NCI-H524 treated with DMSO at 0.1 percent for 48 hours (cell line): ENCODE results near the gene GPSM1.
"Not testable (repeated sequence)": the region's sequence is repeated elsewhere in the genome, so short reads cannot be mapped to it uniquely, and the experiment has no call there.

Experiments
- DNase-seq: peaks from one replicate; lab custom pipeline; 2025; lab: John Stamatoyannopoulos, UW

GPSM1 gene

DNA sequence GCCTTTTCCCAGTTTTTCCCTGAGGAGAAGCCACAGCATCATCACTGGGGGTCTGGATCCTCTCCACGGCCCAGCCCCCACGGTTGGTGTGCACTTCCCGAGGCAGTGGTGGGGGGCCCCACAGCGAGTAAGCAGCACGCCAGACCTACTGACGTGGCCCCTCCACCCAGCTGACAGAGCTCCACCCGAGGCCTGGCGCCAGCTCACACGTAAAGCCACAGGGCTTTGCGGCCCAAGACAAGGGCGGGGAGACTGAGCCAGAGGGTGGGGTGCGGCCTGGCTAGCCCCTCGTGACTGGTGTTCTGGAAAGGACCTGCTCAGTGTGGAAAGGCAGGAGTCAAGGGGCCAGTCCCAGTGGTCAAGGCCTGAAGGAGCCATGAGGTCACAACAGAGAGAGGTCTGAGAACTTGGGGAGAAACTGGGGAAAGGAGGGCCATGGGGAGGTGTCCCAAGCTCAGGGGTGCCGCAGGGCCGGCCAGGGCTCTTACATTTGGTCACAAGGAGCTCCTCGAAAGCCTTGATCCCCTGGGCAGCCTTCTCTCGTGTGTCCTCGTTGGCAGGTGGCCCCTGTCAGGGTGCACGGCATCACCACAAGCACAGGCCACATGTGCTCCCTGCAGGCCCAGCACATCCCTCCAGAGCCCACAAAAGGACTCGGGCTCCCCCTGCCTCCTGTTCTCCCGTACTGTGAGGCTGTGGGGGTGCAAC lies 67.1 kb downstream of the GPSM1 start:
- DNase-seq = no peak

DNA sequence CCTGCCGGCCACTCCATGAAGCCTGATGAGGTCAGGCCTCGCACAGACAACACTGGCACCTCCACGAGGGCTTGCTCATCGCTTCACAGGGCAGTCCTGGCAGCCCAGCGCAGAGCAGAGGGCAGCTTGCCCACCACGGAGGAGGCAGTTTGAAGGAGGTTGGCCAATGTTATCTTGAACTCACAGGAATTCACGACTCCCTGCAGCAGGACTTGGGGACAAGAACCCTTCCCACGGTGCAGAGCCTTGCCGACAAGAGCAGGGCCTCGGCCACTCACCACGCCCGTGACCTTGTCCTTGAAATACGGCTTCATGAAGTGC lies 67.6 kb downstream of the GPSM1 start:
- no peak for DNase-seq

DNA sequence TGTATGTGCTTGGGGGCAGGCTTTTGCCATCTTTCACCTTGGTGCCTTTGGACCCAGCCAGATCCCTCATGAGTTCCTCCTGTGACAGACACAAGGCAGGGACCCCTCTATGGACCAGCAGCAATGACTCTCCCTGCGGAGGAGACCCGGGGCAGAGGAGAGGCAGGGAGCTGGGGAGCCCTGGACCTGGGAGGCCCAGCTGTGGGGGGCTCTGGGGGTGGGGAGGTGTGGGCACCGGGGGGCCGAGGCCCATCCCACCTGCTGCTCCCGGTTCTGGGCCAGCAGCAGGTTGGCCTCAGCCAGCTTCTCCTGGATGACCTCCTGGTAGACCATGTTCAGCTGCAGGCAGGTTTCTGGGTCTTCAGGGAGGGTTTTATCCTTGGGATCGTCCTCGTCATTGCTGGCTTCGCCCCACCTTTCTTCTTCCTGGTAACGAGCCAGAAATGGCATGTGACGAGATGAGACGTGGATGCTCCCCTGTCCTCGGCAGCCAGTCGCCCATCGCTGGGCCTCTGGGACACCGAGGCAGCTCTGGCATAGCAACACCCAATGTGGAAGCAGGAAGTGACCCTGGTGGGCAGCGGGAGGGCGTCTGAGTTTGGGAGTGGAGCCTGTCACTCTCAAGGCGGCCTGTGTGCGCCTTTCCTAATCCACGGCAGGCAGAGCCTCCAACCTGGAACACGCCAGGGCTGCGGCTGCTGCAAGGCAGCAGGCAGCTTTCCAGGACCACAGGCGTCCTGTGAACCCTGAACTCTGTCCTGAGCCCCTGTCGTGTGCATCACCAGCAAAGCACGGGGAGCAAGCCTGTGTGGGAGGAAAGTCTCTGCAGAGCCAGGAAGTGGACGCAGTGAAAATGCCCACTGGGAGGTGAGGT lies 68.2 kb downstream of the GPSM1 start:
- no peak for DNase-seq

DNA sequence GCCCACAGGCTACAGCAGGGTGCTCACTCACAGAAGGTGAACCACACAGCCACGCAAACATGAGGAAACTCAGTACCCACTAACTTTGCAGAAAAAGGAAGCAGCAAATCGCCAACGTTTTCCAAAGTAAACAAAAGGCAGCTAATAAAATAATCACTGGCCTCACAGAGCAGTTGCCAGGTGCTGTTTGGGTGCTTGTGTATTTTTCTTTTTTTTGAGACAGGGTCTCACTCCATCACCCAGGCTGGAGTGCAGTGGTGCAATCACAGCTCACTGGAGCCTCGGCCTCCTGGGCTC lies 68.8 kb downstream of the GPSM1 start:
- no peak for DNase-seq

DNA sequence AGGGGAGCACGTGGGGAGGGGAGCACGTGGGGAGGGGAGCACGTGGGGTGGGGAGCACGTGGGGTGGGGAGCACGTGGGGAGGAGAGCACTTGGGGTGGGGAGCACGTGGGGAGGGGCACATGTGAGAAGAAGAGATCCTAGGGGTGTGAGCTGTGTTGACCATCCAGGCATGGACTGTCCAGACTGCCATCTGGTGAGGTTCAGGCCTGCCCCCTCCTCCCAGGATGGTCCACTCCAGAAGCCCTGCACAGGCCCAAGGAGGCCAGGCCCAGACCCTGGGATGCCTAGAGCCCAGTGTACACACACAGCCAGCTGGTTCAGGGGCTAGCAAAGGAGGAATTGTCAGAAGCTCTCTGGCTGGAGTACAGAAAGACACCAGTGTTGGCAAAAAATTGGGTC lies 70.3 kb downstream of the GPSM1 start:
- no peak for DNase-seq

DNA sequence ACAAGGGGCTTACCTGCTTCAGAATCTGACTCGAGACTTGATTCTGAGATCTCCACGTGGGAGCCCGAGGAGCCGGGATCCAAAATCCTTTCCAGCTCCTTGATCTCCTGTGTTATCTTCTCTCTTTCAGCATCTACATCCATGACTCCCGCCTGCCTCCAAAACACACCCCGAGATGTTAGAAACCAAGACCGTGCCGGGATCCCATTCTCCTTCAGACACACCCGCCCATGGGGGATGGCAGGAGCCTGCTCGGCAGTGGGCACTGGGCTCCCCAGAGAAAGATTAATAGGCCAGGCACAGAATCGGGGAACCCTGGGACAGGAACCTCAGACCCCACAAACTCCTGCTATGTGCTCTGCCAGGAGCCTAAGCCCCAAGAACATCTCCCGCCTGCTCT lies 70.9 kb downstream of the GPSM1 start:
- no peak for DNase-seq

DNA sequence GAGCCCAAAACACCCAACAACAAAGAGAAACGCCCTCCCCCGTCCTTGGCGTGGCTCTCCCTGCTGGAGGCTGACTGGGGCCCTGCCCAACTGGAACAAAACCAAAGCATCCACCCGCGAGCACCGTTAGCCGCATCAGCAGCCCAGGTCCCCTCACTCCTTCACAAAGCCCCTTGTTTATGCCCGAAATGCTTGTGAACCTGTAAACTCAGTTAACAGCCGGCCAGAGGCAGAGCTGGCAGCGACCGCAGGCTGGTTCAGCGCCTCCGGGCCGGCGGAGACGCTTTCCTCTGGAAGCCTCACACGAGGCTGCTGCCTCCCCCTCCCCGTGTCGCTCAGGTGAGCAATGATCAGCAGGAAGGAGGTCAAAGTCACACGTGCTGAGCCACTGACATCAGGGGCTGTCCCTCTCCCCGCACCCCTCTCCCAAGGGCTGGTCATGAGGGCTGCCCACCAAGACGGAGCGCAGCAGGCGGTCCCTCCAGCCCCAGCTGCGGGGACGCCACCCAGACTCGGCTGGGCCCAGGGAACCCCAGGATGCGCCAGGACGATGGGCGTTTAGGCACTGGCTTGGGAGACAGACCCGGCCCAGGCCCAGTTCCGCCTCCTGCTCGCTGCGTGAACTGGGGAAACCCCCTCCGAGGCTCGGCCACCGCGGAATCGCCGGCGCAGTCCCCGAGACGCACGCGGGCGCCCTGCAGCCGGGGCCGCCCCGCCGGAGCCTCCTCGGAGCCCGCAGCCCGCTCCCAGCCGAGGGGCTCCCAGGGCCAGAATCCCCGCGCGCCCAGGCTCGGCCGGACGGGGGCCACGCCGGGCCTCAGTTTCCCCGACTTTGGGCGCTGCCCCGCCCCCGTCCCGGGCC lies 72.1 kb downstream of the GPSM1 start:
- no peak for DNase-seq

DNA sequence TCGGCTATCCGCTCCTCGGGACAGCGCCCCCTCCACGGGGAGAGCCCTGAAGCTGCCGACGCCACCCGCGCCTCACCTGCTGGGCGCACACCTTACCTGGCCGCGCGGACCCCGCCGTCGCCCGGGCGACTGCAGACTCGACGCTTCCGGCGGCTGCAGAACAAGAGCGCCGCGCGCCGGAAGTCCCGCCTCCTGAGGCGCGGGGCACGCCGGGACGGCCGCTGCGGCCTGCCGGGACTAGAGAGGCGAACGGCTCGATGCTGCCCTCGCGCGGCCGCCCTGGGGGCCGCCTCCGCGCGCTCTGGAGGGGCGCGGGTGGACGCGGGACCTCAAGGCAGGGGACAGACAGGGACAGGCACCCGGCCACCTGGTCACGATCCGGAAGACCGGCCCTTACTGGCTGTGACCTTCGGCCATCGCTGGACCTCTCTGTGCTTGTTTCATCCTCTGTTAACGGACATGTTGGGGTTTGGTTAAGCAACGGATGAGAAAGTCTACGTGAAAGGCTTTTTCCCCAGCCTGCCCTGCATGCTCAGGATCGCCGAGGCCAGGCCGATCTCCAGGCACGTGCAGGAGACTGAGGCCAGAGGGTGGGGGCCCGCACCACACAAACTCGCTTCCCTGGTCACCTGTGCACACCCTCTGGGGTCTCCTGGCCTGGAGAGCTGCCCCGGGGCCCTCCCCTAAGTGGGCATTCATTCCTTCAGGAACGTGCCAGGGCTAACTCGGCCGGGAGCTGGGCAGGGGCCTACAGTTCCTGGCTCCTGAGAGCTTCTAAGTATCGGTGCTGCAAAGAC lies 72.9 kb downstream of the GPSM1 start, which contains the start of gene SNAPC4:
Gene SNAPC4, minus strand, starts transcription at position 133 of the 797 bp plus-strand sequence. CDS start 1,742 bp downstream, outside the sequence.
- no peak for DNase-seq

DNA sequence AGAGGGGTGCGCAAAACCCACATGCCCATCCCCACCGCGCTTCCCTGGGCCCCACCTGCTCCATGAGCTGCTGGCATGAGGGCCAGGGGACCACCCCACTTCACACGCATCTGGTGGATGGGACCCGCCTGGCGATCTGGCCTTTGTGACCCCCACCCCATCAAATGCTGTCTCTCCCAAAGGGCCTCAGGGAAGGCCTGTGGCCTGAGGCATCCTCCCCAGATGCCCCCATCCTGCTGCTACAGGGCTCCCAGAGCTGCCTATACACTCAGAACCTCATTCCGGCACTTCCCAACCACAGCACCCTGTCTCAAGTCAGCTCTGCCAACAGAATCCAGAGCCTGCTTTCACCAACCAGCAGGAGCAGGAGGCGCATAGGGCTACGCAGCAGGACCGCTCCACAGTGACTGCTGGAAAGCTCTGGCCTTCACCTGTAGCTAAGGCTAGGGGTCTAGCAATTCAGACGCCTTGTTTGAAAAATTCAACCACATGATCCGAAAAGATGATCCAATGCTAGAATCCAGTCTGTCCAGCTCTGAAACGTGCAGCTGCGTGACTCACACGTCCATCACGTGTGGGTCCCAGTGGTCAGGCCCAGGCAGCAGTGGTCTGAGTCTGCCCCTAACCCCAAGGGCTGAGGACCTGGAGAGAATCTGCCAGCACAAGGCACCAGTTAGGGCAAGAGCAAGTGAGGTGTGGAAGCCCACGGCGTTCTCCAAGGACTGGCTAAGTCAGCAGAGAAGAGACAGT lies 74.0 kb downstream of the GPSM1 start:
- no peak for DNase-seq

DNA sequence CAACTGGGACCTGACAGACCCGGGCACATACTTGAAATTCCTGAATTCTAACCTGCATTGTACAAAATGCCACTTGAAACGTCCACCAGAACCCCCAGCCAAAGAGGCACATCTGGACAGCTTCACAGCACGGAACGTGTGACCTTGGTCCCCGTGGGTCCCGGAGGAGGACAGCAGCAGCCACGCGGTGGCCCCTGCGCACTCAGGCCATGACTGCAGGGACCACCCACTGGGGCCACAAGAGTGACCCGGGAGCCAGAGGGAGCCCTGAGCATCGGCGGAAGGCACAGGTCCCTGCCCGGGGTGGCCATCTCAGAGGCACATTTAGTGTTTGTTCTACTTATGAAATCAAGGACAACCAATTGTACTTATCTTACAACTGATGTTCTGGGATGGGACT lies 74.7 kb downstream of the GPSM1 start:
- DNase-seq = no peak

DNA sequence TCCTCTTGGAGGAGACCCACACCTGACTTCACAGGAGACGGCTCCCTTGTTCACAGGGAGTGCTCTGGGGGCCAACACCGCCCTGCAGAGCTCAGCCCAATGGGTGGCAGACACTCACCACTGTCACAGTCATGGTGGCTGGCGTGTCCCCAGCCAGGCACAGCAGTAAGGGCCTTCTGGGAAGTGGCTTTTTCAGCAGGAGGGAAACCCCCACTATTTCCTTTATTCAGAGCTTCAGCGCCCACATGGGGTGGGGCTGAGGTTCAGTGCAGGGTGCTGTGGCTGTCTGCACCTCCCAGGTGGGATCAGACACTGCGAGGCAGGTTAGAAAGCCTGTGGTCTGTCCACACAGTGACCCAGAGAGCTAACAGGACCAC lies 76.2 kb downstream of the GPSM1 start:
- DNase-seq = no peak

DNA sequence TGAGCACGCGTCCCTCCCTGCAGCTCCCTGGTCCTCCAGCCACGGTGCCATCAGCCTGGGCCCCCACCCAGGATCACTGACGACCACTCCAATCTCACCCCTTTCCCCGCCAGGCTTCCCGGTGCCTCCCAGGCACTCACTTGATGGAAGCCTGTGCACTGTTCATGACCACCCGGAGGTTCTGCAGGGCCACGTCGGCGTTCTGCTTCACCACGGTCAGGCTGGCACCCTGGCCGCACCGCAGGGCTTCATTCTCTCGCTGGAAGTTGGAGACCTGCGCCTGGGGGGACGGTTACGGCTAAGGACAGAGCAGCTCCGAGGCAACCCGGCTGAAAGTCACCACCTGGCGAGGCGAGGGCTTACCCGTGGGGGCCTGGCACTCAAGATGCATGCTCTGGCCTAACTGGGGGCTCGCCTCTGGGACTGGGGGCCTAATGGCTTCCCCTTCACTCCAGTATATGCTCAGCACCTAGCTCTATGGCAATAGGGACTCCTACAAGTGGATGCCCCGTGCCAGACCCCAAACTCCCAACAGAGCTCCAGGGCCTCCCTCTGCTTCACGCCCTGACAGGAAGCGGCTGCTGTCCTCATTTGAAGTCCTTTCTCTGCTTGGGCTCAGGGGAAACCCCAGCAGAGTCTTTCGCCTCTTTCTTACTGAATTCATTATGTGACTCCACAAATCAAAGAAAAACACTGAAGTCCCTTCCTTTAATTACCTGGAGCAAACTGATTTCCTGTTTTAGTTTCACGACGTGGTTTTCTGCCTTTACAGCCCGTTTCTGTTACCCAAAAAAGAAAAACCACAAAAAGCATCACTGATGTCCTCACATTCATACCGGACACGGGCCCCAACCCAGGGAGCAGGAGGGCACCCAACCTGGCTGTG lies 76.8 kb downstream of the GPSM1 start:
- DNase-seq = no peak

DNA sequence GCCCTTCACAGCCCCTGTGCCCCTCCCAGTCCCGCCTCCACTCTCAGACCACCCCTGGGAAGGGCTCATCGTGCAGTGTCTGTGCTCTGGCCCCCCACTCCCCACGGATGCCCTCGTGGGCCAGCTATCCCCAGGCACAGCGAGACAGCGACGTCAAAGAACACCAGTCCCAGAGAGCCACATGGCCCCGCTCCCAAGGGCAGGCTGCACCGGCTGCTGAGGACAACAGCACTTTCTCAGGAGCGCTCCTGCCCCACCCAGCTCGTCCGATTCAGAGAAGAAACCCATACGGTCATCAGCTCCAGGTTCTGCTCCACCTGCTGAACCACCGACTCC lies 77.4 kb downstream of the GPSM1 start:
- DNase-seq = no peak

DNA sequence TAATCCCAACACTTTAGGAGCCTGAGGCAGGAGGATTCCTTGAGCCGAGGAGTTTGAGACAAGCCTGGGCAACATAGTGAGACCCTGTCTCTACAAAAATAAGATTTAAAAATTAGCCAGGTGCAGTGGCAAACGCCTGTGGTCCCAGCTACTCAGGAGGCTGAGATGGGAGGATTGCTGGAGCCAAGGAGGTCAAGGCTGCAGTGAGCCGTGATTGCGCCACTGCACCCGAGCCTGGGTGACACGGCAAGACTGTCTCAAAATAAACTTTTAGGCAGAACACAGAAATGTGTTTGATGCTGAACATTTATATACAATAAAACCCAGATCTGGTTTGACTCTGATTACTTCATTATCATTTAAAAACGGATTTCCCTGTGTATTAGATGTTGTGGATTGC lies 78.1 kb downstream of the GPSM1 start:
- no peak for DNase-seq

DNA sequence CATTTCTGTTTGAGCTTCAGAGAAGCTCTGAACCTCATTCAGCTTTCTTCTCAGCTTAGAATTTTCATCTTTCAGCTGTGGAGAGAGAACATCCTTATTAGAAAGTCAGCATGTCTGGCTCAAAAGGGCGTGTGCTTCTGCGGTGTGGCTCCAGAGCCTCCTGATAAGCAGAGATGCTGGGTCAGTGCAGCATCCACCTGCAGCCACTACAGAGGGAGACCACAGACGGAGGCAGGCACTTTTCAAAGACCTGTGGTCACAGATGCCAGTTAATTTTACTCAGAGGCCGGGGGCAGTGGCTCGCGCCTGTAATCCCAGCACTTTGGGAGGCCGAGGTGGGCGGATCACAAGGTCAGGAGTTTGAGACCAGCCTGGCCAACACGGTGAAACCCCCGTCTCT lies 78.6 kb downstream of the GPSM1 start:
- not testable (repeated sequence) for DNase-seq

DNA sequence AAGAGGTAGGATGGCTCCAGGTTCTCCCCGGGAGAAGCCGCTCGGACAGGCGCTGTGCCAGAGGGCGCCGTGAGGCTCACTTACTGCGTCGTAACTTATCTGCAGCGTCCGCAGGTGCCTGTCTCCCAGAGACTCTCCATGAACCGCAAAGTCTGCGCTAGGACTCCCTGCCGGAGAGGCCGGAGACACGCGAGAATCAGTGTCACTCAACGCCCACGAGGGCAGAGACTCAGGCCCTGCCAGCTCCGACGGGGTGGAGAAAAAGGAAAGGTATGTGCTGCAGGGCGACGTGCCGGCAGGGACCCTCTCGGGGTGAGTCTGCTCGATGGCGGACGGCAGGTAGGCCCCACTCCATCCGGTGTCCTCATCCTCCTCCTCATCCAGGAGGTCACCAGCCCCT lies 79.7 kb downstream of the GPSM1 start:
- DNase-seq = not testable (repeated sequence)

DNA sequence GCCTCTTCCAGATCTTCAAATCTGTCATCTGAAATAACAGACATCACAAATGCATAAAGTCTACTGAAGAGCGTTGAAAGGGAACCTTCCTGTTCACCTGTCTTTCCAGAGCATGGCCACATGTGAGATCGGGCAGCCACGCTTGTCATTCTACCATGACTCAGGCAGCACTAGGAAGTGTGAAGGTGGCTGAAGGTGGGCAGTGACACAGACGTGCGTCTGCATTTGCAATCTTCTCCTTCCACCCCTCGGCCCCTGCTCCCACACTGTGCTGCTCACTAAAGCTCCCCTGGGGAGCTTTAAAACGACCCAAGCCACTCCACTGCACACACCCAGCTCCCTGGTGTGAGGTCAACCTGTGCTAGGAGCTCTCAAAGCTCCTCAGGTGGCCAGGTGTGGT lies 80.6 kb downstream of the GPSM1 start:
- DNase-seq = no peak
